Measurements from ENCODE around the gene PDZD8.
"Not testable (repeated sequence)": the region's sequence is repeated elsewhere in the genome, so short reads cannot be mapped to it uniquely, and the experiment has no call there.

The PDZD8 gene

DNA sequence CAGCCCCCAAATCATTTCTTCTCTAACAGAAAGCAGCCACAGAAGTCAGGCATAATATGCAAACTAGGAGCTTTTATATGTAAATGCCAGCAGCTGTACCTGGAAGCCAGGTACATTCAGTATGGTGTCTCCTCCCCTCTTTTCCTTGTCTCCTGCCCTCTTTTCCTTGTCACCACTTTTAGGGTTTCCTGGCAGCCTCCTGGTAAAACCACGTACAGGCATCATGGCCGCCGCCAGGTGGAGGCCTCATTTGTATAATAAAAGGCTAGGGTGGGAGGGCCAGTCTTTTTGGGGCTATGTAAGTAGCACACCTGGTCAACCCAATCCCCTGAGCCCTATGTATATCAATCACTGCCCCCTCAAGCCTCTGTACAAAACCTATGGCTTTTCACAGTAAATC is 28.7 kb downstream of the PDZD8 start:
- DNase-seq: no peak

DNA sequence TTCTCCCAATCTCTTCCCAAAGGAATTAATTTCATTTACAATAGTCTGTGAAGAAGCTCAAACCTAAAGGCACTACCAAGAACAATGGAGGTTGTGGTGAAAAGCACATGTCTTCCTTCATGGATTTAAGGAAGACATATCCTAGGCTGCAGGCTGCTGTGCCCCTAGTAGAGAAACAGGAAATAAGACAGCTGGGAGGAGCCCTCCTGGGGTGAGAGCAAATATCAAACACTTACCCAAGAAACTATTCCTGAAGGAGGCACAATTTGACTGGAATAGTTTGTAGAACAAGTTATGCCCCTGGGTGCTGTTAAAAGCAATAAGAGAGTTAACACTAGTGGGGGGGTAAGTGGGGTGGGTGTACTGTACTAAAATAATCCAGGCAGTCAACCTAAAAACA is 30.1 kb downstream of the PDZD8 start:
- no peak for DNase-seq

DNA sequence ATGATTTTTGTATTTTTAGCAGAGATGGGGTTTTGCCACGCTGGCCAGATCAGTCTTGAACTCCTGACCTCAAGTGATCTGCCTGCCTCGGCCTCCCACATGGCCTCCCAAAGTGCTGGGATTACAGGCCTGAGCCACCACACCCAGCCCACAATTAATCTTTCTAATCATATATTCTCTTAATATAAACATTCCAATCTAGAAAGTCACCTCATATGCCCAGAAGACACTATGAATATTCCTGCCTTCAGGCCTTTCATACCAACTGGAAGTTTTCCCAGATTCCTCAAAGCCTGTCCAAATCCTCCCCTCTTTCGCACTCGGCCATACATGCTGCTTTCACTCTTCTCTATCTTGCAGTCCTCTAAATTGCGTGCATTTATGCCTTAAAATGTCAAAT is 32.6 kb downstream of the PDZD8 start:
- no peak for DNase-seq

DNA sequence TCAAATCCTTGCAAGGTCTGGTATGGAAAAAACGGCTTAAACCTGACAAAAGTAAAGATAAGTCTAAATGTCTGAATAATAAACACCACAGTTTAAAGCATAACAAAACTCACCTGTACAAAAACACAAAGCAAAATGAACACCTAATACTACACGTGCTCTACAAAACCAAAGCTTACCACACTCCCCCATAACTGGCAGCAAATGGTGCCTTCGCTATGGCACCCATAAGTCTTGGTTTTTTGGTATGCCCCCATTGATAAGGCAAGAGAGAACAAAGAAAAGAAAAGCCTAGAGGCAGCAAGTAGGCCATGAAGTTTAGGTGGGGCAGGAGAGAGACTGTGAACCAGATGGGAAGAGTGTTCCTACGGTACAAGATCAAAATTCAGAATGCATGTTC is 34.2 kb downstream of the PDZD8 start:
- DNase-seq: no peak

DNA sequence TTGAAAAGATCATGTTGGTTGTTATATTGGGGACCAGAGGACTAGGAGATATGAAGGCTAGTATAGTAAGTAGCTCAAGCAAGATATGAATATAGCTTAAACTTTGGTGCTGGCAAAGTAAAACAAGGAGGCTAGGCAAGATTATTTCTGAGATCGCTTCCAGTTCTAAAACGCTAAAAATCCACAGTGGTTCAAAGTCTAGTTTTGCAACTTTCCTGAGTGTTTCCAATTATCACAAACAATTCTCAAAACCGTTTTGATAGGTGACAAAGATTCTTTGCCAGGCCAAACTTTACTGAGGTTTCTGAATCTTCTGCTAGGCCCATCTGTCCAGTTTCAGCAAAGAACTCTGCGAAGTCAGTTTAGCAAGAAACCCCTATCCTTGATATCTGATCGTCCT is 35.3 kb downstream of the PDZD8 start:
- no peak for DNase-seq

DNA sequence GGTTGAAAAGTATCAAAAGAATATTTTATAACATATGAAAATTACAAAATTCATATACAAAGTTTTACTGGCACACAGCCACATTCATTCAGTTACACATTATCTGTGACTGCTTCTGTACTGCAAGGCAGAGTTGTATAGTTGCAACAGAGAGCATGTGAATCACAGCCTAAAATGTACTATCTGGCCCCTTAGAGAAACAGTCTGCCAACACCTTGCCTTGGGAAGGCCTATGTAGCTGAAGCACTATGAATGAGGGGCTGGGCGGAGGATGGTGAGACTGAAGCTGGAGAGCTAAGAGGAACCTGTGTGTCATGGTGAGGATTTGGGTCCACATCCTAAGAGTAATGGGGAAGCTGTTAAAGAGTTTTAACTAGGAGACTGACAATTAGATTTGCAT is 35.7 kb downstream of the PDZD8 start:
- DNase-seq: no peak

DNA sequence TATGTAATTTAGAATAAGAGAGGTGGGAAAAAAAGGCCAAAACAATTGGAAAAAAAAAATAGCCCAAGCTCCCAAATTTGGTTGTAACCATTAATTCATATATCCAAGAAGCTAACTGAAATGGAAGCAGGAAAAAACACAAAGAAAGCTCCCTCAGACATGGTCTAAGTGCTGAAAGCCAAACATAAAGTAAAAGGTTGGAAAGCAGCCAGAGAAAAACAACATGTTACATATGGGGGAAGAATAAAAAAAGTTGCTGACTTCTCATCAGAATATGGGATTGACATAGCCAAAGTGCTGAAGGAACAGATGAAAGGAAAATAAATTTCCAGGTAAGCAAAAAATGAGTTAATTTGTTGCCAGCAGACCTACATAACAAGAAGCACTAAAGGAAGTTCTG is 40.3 kb downstream of the PDZD8 start:
- DNase-seq: no peak

DNA sequence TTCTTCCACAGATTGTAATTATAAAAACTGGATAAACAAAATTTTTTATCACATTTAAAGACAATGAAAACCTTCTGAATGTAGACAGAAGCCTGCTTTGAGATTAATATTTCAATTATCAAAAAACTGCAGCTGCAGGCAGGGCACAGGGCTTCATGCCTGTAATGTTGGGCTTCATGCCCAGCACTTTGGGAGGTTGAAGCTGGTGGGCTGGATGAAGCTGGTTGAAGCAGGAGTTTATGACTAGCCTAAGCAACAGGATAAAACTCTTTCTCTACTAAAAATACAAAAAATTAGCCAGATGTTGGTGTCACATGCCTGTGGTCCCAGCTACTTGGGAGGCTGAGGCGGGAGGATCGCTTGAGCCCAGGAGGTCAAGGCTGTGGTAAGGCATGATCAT is 41.2 kb downstream of the PDZD8 start:
- no peak for DNase-seq

DNA sequence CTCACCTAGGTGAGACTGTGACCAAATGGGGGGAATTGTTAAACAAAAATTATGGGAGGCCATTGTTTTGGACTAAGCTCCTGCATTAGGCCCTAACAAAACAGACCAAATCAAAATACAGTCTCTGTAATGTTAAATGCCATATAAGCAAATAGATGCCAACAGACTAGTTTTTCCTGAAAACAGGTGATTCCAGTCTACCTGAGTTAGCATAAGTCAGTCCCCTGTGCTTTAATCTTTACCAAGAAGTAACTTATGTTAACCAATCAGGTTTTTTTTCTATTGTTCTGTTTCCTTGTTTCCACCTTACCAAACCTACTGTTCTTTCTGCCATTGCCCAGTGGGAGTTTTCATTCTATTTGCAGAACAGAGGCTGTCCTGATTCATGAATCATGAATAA is 48.0 kb downstream of the PDZD8 start:
- no peak for DNase-seq

DNA sequence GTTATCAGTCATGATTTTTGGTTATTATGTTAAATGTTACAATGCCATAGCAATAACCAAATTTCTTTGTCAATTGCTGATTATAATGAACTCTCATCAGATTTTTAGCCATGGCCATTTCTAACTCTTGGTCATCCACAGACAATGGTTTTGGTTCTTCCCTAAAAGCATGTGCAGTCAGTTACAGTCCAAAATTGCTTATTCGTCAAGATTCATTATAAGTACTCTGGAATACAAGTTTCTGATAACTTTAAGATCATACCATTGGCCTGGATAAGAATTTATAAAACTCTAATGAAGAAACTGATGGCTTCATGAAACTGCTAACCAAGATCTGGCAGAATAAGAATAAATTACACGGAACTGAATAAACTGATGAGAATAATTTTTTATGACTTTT is 50.9 kb downstream of the PDZD8 start:
- no peak for DNase-seq

DNA sequence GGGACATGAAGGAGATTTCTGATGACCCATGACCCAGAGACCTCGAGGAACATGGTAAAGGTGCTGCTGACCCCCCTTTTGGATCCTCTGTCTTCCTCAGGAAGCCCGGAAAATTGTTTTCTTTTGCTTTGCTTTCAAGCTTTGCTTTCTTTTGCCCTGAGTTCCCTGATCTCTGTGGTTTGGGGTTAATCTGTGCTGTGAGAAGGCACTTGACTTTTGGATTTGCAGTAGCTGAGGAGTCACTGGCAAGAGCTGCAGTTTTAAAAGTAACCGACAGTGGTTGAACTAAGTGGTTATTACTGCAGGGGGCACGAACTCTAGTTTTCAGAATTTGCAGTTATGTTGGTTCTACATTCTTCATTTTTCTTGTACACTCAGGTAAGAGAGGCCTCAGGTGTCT is 53.0 kb downstream of the PDZD8 start:
- DNase-seq: no peak

DNA sequence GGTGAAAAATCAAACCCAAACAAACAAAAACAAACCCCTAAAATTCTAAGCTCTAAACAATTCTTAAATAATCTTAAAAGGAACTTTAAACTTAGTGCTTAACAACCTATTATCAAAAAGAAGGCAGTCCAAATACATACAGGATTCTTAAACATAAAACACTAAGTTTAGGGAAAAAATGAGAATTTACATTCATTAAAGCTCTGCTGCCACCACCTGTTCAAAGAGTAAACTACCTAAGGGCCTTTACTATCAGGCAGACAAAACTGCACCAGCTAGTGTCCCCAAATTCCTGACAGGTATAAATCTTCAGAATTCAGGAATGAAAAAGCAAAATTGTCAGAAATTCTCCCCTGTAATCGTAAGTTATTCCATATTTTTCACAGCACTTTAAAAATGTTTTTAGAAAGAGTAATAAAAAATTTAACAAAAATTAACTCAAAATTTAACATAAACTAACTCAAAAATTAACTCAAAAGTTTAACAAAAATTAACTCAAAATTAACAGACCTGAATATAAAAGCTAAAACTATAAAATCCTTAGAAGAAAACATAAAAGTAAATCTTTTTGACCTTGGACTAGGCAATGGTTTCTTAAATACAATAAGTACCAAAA is 55.1 kb downstream of the PDZD8 start:
- peak; percentile 17 for DNase-seq

DNA sequence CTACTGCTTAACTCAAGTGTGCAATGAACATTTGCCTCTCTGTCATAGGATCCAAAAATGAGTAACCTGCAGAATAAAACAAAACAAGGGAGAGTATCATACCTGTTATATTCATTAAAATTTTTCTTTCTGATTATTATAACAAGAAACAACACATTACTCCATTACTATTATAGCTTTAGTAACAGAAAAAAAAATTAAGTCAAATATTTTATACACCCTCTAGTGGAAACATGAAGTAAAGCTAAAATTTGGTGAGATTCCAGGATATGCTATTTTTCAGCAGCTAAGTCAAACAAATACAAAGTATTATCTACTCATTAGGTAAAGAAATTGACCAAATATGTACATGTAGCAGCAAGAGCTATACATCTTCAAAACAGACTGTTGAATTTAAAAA is 56.3 kb downstream of the PDZD8 start:
- DNase-seq: no peak

DNA sequence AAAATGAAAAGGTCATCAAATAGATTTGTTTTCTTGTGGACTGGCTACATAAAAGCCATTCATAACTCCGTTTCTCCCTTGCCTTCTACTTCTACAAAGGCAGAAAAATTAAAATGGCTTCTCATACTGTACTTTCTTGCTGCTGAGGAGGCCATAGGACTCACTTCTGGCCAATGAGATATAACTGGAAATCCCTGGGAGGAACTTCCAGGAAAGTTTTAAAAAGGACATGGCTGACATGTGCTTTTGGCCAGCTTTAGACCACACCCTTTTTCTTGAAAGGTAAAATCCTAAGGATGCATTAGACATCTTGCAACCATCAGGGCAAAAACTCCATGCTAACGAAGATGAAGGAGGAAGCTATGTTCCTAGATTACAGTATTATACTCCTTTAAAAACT is 58.5 kb downstream of the PDZD8 start:
- no peak for DNase-seq

DNA sequence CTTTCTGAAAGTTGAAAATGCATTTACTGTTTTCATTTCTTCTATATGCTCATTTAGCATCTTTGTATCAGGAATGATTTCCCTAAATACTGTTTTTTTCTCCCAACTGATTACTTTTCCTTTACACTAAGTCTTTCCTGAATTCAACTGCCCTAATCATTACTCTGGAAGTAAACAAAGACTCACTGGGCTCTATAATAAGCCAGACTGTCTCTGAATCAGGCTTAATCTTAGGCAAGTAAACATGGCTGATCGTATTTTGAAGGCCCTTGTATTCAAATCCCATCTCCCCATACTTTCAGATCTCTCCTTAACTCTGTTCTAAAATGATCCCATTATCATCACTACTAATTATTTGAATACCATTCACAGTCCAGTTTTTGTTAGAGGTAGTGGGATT is 61.6 kb downstream of the PDZD8 start:
- DNase-seq: no peak

DNA sequence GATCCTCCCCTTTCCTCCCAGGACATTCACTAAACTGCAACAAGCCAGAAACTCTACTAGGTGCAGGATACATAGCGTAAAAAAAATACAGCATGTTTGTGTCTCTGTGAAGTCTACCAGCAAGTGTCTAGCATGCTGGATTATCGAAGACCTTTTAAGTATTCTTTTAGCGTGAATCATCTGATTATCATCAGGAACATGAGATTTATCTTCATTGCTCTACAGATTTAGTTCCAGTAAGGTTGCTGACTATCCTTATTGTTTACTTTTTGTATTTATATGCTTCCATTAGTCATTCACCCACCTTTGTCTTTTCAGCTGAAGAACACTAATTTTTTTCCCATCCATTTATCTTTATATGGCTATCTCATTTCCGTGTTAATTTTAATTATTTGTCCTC is 62.8 kb downstream of the PDZD8 start:
- DNase-seq: no peak

DNA sequence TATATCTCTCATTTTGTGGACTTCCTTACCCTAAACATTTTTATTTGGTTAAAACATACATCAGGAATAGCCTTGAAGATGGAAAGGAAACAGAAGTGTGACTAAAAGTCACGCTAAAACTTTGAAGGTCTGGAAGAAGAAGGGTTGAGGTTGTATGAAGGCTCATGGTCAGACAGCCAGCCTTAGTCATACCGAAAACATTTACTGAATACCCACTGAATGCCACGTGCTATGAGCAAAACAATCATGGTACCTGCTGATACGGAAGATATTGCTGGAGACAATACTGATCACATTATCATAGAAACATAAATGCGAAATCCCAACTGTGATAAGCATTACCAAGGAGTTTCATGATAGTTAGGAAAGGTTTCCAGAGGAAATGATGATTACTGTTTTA is 64.0 kb downstream of the PDZD8 start:
- DNase-seq: no peak

DNA sequence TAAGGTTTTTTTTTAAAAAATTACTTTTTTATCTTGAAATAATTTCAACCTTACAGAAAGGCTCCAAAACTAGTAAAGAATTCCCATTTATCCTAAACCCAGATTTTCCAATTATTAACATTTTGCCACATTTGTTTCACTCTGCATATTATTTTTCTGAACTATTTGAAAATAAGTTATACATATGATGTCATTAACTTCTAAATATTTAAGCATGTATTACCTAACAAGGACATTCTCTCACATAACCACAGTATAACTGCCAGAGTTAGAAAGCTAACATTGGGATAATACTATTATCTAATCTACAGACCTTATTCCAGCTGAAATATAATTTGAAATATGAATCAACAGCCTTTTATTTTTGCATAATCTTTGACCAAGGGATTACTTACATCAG is 68.6 kb downstream of the PDZD8 start:
- no peak for DNase-seq

DNA sequence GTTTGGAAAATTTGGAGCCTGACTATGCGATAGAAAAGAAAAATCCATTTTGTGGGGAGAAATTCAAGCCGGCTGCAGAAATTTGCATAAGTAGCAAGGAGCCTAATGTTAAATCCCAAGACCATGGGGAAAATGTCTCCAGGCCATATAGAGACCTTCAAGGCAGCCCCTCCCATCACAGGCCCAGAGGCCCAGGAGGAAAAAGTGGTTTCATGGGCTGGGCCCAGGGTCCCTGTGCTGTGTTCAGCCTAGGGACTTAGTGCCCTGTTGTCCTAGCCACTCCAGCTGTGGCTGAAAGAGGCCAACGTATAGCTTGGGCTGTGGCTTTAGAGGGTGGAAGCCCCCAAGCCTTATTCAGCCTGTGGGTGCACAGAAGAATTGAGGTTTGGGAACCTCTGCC is 71.8 kb downstream of the PDZD8 start:
- DNase-seq: not testable (repeated sequence)

DNA sequence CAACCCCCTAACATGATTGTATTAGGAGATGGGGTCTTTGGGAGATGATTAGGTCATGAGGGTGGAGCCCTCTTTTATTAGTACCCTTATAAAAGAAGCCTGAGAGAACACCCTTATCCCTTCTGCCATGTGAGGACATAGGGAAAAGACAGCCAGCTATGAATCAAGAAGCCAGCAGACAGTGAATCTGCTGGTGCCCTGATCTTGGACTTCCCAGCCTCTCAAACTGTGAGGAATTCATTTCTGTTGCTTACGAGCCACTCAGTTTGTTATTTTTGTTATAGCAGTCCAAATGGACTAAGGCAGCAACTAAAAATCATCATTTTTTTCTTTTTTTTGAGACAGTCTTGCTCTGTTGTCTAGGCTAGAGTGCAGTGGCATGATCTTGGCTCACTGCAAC is 74.6 kb downstream of the PDZD8 start:
- DNase-seq: no peak

DNA sequence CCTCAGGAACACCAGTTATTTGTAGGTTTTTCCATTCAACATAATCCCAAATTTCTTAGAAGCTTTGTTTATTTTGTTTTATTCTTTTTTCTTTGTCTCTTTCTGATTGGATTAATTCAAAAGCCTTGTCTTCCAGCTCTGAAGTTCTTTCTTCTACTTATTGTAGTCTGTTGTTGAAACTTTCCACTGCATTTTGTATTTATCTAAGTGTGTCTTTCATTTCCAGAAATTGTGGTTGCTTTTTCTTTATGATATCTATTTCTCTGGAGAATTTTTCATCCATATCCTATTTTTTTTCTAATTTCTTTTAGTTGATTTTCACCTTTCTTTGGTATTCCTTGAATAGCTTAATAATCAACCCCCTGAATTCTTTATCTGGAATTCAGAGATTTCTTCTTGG is 75.8 kb downstream of the PDZD8 start:
- DNase-seq: no peak

DNA sequence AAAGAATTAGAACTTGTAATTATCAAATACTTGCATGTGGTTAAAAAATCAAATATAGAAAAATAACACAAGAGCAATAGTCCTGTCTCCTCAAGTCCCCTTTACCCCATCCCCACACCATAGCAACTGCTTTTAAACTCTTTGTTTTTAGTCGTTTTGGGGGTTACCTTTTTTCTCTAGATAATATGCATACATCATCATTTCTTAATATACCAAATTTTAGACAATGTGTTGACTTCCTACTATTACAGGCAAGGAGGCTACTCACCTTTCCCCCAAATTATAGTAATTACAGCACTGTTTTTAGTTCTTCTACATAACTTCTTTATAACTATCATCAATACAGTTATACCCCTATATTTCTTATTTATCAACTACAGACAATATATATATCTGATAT is 77.0 kb downstream of the PDZD8 start:
- no peak for DNase-seq

DNA sequence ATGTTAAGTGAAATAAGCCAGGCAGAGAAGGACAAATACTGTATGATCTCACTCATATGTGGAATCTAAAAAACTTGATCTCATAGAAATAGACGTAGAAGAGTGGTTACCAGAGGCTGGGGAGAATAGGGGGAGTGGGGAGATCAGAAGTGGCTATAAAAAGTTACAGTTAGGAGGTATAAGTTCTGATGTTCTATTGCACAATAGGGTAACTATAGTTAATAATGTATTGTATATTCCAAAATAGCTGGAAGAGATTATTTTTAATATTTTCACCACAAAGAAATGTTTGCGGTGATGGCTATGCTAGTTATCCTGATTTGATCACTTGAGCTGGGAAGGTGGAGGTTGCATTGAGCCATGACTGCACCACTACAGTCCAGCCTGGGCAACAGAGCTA is 80.5 kb downstream of the PDZD8 start:
- DNase-seq: no peak

DNA sequence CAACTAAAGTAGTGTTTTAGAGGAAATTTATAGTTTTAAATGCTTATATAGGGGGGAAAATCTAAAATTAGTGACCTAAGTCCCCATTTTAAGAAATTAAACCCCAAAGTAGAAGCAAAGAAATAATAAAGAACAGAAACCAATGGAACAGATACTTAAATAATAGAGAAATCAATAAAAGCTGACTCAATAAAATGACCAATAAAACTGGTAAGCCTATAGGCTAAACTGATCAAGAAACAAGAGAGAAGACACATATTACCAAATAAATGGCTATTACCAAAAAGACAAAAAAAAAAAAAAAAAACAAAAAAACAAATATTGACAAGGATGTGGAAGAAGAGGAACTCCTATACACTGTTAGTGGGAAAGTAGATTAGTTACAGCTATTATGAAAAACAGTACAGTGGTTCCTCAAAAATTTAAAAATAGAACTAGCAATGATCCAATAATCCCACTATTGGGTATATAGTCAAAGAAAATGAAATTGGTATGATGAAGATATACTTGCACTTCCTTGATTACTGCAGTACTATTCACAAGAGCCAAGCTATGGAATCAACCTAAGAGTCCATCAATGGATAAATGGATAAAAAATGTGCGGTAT is 81.1 kb downstream of the PDZD8 start:
- no peak for DNase-seq

DNA sequence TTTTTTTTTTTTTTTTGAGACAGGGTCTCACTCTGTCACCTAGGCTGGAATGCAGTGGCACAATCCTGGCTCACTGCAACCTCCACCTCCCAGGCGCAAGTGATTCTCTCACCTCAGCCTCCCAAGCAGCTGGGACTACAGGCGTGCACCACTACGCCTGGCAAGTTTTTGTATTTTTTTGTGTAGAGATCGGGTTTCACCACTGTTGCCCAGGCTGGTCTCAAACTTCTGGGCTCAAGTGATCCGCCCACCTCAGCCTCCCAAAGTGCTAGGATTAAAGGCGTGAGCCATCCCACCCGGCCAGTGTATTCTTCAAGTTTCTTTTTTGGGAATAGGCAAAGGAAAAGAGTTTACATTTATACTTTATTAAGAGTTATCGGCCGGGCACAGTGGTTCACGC is 84.4 kb downstream of the PDZD8 start:
- DNase-seq: not testable (repeated sequence)

Data from NCI-H2227 treated with DMSO at 0.1 percent for 48 hours (cell line).